OCI-LY1 (cell line): ENCODE measurements around the gene MEDAG.

Experiments
- CTCF ChIP-seq: fragments of 200-600 bp; sonication (generic), shearing (Covaris generic); IDR thresholded peaks from 2 replicates; pipeline ENCODE4 v1.5.1; 2017; ENCODE audit warnings: mild to moderate bottlenecking, antibody characterized with exemption, low read length, moderate library complexity, mixed read lengths
- EZH2 ChIP-seq: fragments of 200-600 bp; sonication (generic), shearing (Covaris generic); IDR thresholded peaks from 2 replicates; pipeline ENCODE4 v1.8.0; 2017; ENCODE audit warnings: borderline replicate concordance, mixed run types, mild to moderate bottlenecking, antibody characterized with exemption, low read length, moderate library complexity, mixed read lengths

- TF ChIP-seq CTCF = no peak
- no peak for TF ChIP-seq EZH2
Observed at GRCh38 chr13:30957258-30957943, 51.3 kb downstream of the MEDAG start.
